GM19455 (cell line): ENCODE results near the gene C1orf159.
"Not testable (repeated sequence)": the region's sequence is repeated elsewhere in the genome, so short reads cannot be mapped to it uniquely, and the experiment has no call there.

ENCODE experiments used
- ATAC-seq: cut with Tn5 transposase; IDR thresholded peaks from one replicate; pipeline ENCODE4 v1.9.1; 2021; ENCODE audit not compliant: unreplicated experiment

The C1orf159 gene

DNA sequence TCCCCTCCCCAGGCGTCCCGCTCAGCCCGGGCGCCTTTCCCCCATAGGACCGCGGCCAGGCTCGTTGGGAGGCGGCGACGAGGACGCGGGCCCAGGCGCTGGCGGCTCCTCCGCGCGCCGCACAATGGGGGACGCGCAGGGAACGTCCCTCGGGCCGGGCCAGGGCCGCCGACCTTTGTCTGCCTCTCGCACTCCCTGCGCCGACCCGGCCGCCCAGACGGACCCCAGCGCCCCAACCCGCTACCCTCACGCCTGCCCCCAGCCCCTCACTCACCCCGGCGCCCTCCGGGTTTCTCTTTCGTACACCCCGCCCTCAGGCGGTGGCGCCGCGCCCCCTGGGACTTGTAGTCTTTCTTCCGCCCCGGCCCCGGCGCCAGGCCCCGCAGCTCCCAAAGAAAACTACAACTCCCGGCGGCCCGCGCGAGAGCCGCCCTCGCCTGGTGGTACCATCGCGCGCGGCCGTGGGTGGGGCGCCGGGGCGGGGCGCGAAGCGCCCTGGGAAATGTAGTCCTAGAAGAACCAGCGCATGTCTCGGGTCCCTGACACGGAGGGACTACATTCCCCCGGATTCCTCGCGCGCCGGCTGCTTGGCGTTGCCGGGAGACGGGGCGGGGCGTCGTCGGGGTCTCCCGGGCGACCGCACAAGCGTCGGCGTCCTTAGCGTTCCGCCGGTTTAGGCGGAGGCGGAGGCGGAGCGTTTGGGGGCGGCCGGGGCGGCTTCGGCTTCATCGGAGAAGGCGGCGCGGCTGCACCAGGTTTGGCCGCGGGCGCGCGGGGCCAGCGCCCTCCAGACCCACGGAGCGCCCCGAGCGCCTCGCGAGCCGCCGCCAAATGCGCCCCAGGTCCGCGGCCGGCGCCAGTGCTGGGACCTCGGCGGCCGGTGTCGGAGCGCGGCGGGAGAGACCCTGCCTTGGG is at the start of gene C1orf159:
Gene C1orf159 (minus strand): TSS at position 304 of the 915 bp plus-strand sequence. CDS start 24,546 bp downstream, outside the sequence.
- peak; percentile 94 for ATAC-seq

DNA sequence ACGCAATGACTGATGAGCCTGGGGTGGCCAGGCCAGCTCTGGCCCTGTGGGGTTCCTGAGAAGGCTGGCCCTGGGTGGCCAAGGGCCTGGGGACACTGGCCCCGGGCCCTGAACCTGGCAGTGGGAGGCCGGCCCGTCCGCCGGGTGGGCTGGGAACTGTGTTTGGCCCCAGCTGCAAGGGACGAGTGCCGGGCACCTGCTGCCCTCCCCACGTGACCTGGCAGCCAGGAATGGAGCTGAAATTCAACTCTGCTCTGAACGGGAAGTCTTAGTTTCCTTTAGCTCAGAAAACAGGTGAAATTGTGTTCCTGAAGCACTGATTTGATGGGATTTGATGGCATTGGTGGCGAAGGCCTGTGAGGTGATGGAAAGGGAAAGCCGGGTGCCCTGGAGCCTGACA is 49.6 kb upstream of the C1orf159 start:
- no peak for ATAC-seq

DNA sequence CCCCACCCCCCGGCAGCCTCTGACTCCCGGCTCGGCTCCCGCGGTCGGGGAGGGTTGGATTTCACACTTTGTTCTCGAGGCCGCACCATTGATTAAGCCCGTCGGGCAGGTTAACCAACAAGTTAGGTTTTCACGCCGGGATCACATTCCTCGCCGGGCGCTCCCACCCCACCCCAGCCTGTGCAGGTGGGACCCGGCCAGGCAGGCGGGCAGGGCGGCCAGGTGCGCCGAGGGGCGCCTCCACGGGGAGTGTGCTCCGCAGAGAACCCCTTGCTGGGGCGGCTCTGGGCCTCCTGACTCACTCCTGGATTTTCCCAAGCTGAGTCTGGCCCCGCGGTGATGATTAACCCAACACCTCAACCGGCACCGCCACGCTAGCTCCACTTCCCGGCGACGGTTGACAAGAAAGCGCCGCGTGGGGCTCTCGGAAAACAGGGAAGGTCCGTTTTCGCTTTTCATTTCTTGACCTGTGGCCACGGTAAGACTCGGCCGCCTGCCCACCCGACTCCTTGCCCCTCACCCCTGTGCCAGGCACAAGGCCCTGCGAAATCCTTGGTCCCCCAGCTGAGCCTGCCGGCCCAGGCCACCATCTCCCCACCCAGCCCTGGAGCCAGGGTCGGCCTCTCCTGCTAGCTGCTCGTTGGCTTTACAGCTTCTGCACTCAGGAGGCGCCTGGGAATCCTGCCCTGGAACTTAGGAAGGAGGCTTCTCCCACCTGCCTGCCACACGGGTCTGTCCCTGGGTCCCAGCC is 49.0 kb upstream of the C1orf159 start:
- no peak for ATAC-seq

DNA sequence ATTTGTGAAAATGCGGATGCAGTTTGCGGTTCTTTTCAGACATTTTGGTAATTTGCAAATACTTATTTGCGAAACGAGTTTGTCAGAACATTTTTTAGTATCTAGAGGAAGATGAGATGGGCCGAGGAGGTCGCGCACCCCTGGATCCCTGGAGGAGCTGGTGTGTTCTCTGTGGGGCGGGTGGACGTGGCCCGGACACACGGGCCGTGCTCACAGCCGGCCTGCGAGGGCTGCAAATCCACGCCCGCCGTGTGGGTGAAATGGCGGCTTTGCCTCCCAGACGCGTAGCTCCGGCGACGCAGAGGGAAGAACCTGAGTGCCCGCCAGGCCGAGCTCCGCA is 48.4 kb upstream of the C1orf159 start:
- no peak for ATAC-seq

DNA sequence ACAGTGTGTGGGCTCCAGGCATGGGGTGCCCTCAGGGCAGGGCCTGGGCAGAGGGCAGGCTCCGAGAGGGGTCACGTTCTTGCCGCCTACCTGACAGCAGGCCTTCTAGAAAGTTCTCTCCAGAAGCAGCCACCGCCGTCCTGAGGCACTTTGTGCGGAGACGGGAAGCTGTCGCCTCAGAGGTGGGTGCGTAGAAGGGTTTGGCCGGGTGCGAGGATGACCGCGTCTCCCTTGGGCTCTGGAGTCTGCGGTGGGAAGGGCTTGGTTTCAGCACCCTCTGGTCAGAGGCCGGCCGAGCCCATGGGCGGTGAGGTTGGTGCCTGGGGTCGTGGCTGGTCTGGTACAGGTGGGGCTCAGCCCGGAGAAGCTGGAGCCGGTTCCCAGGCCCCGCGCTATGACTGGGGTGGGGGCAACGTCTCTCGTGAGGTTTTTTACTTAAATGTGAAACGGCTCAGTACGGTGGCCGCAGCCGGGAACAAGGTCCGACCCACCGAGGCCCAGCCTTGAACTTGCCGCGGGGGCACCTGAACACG is 47.7 kb upstream of the C1orf159 start:
- ATAC-seq, result no peak

DNA sequence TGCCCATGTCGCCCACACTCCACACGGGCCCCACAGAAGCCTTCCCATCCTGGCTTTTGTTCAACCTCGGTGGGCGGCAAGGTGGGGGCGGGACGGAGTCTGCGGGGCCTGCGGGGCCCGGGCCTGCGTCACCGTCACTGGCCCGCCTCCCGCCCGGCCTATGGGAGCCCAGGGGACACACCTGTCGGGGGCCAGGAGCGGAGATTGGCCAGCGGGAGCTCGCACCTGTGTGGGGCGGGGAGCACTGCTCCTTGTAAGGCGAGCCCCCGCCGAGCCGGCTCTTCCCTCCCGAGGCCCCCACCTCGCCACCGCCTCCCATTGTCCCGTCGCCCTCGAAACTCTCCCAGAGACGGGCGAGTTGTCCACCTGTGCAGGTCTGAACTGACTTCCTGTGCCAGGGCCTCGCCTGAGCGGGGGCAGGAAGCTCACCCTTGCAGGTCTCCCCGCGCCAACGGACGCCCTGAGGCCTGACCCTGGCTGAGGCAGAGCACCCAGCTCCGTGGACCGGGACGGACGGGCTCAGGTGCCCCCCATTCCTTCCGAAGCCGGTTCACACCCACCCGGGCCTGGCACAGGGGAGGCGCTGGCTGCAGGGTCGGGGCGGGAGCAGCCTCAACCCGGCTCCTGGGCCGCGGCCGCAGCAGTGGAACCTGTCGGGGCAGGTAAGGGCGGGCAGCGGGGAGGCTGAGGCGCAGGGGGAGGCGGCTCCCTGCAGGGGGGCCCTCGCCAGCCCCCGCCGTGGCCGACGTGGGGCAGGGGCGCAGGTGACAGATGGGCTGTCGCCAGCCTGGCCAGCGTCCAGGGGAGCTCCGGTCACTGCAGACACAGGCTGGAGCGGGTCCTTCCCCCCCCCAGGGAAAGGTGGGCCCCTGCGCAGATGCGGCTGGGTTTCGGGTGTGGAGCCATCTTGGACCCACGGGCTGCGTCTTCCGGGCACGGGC is 47.0 kb upstream of the C1orf159 start:
- ATAC-seq, result no peak

DNA sequence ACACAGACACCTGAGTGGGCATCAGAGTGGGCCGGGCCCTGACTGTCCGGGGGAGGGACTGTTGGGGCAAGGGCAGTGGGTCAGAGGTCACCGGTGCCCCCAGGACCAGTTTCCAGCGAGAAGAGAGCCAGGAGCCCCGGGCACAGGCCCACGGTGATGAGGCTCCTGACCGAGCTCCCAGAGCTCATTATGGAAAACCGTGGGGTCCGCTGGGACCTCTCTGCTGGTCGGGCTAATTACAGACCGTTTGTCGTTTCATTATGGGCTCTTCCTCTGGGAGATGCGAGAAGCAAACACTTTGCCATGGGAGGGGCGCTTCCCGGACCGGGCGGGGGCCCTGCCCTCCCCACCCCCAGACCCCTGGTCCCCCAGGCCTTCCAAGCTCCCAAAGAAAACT is 45.8 kb upstream of the C1orf159 start:
- no peak for ATAC-seq

DNA sequence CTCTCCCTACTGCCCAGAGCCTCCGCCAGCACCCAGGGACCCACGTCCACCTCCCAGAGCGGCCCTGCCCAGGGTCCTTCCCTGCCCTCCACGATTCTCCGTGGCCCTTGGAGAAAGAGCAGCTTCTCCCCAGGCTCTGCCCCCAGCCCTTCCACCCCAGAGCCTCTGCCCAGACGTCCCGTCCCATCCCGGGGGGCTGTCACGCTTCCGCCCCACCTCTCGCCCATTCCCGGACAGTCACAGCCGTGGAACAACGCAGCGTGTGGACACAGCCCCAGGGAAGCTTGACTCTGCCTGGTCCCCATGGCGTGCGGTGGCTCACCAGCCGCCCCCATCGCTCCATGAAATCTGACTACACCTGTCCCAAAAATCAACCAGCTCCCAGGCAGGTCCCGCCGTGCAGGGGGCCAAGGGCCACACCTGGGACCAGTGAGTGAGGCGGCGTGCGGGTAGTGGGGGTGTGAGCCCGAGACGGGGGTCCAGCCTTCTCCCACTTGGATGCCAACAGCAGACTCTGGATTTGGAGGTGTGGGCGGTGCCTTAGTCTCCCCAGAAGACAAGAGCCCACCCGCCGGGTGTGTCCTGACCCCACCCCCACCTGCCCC is 45.3 kb upstream of the C1orf159 start:
- ATAC-seq, result no peak

DNA sequence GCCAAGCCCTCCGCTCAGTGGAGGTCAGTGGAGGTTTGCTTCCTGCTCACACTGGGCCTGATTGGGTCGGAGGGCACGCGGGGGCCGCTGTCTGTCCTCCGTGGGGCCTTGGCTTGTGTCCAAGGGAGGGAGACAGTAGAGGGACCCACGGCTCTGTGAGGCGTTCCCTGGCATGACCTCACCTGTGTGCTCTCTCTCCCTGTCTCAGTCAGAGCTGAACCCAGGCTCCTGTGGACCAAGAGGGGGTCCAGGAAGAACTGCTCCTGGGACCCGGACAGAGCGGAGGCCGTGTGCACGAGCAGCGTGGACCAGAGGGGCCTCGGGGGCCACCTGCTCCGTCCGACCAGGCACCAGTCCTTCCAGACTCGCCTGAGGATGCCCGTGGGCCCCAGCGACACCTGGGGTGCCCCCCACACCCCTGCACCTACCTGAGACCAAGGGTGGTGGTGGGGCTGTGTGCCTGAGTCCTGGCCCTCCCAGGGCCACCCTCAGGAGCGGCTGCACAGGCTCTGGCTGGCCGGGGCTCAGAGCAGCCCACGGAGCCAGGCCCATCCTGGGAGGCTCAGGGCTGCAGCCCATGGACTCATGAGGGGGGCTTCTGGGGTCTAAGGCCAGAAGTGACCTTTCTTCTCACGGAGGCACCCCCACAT is 44.5 kb upstream of the C1orf159 start:
- no peak for ATAC-seq

DNA sequence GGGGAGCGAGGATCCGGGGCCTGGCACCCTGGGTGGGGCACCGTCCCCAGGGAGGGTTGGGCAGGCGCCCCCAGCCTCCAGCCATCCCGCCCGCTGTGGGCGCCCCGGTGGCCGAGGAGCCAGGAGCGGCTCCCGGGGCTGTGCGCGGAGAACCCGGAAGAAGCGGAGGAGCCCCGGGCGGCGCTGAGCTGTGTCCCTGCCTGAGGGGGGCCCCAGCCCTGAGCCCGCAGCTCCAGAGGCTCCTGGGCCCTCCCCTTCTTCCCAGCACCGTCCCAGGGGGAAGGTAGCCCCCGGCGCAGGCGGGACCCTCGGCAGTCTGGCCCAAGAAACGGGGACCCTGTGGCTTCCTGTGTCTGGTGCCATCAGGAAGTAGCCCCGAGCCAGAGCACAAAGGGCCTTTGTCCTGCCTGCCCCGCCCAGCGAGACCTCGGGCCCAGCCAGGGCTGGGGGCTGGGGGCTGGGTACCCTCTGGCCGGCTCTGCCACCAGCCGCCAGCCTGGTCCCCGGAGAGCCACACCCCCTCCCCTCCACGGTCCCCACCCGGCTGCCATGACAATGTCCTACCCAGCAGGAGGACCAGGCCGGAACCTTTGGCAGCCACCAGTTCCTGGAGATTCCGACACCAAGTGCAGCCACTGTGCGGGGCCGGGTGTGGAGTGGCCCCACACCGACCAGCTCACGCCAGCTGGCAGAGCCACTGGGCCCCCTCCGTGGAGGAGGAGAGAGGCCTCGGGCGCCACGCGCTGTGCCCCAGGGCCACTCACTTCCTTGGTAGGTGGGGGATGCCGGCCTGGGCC is 42.2 kb upstream of the C1orf159 start:
- ATAC-seq, result peak; percentile 49

DNA sequence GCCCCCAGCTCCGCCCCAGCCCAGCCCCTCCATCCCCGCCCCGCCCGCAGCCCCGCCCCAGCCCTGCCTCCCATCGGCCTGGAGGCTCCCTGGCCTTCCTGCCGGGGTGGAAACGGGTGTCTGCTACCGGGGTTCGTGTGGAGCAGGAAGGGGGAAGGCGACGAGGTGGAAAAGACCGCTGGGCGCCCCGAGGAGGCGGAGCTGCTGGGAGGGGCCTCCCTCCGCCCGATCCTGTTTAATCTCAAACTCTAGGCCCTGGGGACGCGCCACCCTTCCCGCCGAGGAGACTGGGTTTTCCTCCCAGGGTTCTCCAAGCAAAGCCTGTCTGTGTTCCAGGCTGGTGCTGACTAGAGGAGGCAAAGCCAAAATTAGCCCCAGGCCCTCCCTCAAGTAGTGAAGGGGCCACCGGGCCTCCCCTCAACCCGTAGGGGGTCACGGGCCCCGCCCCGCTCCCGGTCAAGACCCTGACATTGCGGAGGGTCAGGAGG is 41.6 kb upstream of the C1orf159 start:
- ATAC-seq, result peak; percentile 40

DNA sequence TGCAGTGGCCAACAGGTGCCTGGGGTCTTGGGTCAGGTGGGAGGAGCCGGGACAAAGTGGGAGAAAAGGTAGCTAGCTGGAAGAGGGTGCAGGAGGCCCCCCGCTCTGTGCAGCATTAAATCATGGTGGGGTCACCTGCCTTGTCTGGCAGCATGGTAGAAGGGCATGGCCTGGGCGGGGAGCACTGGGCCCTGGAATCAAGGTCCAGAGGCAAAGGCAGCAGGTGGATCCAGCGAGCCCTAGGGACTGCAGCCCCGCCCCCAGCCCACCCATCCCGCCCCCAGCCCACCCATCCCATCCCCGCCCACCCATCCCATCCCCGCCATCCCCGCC is 41.1 kb upstream of the C1orf159 start:
- ATAC-seq, result no peak

DNA sequence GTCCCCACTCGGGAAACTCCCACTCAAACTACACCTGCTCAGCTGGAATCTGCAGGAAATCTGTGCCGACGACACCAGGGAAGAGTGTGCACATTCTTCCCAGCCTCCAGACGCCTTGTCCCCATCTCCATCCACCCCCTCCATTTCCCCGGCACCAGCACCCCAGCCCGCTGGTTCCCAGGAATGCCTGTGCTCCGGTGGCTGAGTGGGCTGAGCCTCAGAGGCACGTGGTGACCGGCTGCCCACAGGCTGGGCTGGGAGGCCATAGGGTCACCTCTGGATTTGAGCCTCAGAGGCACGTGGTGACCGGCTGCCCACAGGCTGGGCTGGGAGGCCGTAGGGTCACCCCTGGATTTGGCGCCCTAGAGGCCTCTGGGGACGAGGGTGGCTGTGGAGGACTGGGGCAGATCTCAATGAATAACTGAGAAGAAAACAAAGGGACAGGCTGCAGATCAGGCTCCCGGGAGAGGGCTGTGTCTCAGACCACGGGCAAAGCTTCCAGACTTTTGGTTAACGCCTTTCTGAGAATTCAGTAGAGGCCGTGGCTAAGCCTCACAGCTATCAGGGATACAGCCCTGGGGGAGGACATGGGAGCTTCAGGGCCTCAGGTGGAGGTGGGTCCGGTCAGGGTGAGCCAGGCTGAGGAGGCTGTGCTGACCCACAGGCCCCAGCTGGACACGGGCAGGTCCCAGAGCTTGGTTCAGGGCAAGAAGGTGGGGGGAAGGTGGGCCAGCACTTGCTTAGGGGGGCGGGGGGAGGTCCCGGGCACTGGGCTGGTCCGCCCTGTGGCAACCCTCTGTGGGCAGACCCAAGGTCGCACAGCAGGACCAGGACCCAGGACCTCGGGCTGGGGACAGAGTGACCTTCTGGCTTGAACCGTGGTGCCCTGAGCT is 40.5 kb upstream of the C1orf159 start:
- ATAC-seq, result no peak

DNA sequence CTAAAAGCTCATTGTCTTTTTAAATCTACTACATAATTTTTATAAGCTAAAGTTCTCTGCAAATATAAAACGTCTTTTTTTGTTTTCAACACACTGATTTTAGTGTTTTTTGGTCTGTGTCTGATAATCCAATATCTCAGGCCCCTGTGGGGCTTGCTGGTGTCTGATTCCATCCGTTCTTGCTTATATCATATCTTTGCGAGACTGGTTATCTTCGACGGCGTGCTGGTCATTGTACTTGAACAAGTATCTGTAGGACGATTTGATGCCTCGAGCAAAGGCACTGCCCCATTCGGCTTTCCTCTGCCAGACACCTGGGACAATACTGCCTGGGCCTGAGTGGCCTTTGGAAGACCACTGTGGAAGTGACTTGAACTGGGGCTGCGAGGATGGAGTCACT is 39.4 kb upstream of the C1orf159 start:
- no peak for ATAC-seq

DNA sequence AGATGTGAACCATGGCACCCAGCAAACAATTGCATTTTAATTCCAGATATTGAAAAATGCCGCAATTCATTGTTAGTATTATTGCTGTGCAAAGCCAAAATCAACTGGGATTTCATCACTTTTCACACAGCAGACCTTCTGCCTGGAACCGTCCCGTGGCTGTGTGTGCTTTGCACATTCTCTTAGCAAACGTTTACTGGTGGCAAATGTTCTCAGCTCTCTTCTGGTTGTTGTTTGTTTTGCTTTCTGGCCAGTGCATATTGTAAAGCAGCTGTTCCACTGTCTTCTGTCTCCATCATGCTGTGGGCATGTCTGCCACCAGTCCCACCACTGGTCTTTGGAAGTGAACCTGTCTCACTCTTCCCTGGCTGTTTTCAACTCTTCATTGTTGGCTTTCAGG is 38.0 kb upstream of the C1orf159 start:
- no peak for ATAC-seq

DNA sequence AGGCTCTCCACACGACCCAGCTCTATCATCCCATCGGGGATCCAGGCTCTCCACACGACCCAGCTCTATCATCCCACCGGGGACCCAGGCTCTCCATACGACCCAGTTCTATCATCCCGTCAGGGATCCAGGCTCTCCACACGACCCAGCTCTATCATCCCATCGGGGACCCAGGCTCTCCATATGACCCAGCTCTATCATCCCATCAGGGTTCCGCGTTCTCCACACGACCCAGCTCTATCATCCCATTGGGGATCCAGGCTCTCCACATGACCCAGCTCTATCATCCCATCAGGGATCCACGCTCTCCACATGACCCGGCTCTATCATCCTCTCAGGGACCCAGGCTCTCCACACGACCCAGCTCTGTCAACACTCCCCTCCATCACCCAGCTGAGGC is 37.3 kb upstream of the C1orf159 start:
- ATAC-seq, result not testable (repeated sequence)

DNA sequence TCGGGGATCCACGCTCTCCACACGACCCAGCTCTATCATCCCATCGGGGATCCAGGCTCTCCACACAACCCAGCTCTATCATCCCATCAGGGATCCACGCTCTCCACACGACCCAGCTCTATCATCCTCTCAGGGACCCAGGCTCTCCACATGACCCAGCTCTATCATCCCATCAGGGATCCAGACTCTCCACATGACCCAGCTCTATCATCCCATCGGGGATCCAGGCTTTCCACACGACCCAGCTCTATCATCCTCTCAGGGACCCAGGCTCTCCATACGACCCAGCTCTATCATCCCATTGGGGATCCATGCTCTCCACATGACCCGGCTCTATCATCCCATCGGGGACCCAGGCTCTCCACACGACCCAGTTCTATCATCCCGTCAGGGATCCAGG is 36.5 kb upstream of the C1orf159 start:
- ATAC-seq, result not testable (repeated sequence)

DNA sequence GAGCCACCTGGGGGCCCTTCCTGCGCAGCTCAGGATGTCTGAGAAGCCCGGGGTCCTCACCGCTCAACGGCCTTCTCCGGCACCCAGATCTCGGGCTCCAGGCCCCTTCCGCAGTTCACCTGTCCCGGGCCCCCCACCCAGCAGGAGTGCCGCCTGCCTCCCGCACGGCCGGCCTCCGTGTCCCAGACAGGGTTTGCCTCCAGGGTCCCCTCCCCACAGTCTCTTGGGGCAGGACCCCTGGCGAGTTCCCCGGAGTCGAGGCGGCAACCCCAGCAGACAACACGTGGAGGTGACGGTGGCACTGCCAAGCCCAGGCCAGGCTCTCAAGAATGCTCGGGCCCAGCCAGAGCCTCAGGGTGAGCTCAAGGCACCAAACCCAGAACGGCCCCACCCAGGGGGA is 35.4 kb upstream of the C1orf159 start:
- ATAC-seq, result no peak
